Amniotic stem cell (primary cell): ENCODE measurements around the gene NPFFR2.
"Not testable (repeated sequence)": the region's sequence is repeated elsewhere in the genome, so short reads cannot be mapped to it uniquely, and the experiment has no call there.

Source experiments
- DNase-seq: peaks from one replicate; lab custom pipeline; 2025; lab: John Stamatoyannopoulos, UW

Gene NPFFR2

DNA sequence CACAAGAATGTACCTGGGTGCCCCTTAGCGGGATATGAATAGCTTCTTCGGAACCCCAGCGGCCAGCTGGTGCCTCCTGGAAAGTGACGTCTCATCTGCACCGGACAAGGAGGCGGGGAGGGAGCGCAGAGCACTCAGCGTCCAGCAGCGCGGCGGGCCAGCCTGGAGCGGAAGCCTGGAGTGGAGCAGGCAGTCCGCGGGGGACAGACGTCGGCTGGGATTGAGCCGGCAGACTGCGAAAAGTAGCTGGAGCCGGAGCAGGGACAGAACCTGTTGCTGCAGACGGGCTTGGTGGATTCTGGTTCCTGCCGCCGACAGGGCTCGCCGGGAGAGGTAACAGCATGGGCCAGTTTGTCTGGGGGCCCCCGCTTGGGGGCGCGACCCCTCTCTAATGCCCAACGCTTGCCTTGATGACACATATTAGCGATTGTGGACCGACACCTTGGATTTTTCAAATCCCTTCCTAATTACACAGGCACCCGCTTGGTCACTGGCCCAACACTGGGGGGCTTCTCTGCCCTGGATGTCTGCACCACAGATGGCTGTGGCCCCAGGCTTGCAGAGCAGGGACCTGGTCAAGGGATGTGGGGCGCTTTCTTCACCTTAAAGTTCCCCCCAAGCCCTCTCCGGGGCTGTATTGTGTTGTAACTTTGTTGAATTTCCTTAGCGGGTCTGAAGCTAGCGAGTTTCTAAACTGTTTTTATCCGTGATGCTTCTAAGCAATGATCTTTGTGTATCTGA, at the start of gene NPFFR2:
NPFFR2 (plus strand) TSS at position 133 of the 741 bp plus-strand sequence. CDS start 96,592 bp downstream, outside the sequence.
- no peak for DNase-seq

DNA sequence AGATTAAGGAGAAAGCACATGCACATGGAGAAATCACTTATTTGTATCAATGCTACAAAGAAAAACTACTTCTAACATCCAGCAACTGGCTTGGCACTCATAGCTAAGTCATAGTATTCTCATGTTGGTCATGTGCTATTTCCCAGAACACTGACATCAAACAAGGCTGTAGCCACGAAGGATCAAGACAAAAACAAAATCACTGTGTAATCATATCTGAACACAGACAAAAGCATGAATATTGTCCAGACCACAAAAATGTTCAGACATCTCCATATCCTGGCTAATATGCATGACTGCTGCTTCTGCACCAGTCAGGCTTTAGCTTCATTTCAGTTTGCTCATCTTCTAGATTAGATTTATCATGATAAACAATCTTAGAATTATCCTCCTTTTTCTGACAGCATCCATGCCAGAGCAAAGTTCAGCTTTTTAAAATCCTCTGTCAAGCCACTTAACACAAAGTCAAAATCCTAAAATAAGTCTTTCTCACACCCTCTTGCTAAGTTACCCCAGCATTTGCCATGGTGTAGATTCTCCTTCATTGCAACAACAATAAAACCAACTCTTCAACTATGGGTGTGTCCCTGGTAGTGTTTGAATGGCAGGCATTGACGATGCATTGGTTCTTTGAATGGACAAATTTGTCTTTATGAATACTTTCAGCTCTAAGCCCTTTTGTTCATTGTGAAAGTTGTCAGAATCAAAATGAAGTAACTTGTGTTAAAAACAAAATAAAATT, 39.1 kb upstream of the NPFFR2 start:
- no peak for DNase-seq

DNA sequence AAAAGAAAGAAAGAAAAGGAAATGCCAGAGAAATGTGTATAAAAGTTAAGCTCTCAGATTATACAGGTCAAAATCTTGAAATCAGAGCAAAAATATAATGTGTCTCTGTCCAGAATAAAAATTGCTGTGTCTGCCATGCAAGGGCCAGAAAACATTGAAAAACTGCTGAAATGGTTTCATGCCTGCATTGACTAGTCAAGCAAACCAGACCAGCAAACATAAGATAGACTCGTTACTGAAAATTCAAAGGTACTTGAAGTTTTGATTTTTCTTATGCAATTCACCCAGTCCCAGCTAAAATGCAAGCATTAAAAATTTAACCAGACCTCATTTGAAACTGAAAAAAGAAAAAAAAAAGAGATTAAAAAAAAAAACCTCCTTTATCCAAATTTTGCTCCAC, 37.2 kb upstream of the NPFFR2 start:
- no peak for DNase-seq

DNA sequence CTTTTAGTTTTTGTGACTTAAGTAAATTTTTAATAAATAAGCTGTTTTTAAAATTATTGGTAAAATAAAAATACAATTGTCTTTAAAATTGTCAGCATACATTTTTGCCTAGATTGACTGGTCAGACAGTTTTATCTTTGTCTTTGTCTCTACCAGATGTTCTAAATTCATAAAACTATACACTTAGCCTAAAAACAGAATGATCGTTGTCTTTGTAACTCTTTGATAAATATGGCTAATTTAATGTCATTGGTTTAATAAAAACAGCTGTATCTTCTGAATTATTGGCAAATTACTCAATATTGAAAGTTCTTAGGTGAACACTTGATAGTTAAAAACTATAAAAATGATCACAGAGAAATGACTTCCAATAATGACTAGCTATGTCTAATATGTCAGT, 36.5 kb upstream of the NPFFR2 start:
- no peak for DNase-seq

DNA sequence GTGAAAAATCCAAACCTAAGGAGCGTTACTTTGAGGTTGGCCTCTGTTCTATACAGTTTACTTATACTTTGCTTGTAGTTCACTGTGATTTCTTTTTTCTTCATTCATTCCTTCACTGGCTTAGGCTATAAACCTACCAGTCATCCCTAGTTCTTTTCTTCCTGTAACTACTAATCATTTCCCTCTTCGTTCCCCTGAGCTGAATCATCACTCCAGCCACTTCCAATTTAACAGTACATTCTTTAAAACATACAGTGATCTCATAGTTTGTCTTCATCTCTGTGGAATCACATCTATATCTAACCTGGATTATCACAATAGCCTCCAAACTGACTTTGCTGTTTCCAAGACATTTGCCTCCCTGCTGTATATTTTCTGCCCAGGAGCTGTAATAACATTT, 25.2 kb upstream of the NPFFR2 start:
- peak; percentile 51 for DNase-seq

DNA sequence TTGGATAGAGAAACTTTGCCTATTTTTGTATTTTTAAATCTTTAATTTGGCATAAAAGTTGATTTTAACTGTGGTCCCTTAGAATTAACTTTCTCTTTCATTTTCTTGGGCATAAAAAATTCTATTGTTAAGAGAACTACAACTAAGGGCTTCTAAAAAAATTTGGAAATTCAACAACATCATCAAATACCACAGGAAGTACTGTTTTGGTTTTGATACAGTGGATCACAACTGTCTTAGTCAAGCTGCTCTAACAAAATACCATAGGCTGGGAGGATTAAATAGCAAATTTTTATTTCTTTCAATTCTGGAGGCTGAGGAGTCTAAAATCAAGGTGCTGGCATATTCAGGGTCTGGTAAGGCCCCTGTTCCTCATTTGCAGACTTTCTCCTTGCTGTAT, 19.9 kb upstream of the NPFFR2 start:
- no peak for DNase-seq

DNA sequence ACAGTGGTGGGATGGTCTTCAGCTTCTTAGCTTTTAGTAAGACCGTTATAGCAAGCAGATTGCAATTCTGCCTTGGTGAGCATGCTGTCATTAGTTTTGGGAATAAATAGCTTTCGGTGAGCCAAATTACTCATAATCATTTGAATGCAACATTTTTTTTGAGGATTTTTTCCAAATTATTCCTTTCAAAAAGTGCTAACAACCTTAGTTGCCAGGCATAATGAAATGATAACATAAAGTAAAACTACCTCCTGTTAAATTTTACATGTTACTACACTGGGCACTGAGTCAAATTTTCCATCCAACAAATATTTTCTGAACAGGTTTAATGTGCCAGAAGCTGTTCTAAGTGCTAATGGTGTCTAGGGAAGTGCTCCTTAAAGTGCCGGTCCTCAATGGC, 15.8 kb upstream of the NPFFR2 start:
- DNase-seq = no peak

DNA sequence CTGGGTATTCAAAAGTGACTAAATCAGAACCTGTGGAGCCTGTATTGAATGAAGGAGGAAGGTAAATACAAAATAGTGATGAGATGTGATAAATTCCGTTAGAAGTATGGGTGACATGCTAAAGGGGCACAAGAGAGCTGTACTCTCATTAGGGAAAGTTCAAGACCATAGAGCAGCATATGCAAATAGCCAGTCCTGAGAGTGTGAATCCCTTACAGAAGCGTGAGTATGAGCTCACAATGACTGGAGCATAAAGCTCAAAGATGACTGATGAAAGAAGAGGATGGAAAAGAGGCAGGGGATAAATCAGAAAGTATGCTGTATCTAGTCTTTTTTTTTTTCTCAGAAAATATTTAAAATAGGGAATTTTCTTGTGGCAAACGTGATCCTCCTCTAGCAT, 12.1 kb upstream of the NPFFR2 start:
- DNase-seq = no peak

DNA sequence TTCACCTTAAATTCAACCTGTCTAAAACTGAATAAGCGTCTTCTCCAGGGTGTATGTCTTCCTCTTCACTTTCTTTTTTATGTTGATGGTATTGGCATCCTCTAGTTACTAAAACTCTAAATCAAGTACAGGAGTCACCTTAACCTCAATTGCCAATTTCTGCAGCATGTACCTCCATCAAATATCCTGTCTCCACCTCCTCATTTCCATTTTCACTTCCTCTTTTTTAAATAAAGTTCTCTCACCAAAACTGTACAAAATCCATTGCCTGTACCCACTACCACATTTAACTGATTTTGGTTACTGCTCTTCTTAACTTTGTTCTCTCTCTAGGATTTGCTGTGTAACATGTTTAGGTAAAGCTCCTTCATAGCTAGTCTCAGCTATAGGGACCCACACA, 9.2 kb upstream of the NPFFR2 start:
- no peak for DNase-seq

DNA sequence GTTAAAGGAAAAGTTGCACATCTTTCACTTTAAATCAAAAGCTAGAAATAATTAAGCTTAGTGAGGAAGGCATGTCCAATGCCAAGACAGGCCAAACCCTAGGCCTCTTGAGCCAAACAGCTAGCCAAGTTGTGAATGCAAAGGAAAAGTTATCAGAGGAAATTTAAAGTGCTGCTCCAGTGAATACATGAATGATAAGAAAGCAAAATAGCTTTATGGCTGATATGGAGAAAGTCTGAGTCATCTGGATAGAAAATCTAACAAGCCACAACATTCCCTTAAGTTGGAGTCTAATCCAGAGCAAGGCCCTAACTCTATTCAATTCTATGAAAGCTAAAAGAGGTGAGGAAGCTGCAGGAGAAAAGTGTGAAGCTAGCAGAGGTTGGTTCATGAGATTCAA, 23.8 kb downstream of the NPFFR2 start:
- no peak for DNase-seq

DNA sequence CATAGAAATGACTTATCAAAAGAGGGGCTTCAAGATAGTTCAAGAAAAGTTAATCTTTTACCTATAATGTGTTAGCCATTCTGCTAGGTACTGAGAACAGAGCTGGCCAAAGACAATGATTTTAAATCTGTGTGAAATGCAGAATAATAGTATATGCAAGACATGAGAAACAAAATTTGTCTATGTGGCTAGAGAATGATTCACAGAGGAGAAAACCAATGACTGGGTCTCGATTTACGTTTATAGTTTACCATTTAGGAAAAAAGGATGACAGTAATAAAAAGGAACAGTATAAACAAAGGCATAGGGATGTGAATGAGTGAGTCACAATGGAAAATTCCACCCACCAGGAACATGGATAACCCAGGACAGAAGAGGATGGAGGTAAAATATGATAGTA, 31.9 kb downstream of the NPFFR2 start:
- no peak for DNase-seq

DNA sequence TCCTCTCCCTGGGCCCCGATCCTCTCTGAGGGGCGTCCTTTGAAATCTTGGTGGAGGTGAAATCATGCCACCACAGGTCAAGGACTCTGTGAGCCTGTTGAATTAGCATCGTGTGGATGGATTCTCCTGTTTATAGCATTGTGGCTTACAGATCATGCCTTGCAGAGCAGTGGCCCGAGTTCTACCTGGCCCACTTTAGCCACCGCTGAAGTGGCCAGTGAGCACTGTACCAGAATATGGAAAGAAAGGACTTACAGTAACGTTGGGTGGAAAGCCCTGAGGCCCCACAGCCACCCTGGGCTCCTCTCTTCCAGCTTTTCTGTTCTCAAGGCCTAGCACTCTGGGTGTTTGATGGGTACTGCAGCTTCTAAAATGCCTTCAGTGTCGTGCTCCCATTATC, 35.3 kb downstream of the NPFFR2 start:
- no peak for DNase-seq

DNA sequence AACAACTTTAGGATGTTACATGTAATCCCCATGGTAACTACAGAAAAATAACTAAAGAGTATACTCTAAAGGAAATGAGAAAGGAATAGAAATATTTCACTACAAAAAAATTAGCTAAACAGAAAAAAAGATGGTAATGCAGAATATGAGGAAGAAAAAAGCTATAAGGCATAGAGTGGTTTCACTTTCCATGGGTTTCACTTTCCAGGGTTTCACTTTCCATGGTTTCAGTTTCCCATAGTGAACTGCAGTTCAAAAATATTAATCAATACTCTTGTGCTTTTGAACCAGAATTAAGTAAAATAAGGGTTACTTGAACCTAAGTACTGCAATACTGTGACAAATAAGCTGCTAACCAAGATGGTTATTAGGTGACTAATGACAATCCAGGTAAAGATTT, 42.0 kb downstream of the NPFFR2 start:
- DNase-seq = no peak

DNA sequence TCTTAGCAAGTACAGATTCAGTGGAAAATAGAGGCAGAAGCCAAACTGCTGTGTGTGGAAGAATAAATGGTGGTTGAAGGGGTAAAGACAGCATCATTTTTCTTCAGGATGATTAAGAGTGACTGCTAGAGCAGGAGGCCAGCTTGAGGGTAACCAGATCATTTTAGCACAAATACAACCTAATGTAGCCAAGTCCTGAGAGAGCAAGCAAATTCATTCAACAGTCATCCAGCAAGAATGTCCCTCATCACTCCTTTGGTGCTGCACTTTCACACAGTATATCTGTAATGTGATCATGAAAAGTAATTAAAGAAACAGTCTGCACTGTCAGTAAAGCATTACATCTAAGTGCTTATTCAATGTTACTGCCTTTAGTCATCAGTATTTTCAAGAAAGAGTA, 44.8 kb downstream of the NPFFR2 start:
- no peak for DNase-seq

DNA sequence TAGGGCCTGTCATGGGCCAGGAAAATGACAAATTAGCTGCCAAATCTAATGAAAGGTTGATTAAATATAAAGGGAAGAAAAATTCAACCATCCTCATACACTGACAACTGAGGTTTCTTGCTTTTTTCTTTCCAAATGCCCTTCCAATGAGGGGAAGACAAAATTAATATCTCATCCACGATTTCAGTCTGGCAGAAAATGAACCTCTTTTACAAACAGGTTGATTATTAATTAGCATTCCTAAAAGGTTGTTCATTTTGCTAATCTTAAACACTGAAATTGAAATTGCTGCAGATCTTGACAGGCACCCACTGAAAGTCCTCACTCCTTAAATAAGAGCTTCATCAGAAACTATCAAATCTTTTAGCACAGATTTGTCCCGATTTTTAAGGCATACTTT, 45.5 kb downstream of the NPFFR2 start:
- DNase-seq = no peak

DNA sequence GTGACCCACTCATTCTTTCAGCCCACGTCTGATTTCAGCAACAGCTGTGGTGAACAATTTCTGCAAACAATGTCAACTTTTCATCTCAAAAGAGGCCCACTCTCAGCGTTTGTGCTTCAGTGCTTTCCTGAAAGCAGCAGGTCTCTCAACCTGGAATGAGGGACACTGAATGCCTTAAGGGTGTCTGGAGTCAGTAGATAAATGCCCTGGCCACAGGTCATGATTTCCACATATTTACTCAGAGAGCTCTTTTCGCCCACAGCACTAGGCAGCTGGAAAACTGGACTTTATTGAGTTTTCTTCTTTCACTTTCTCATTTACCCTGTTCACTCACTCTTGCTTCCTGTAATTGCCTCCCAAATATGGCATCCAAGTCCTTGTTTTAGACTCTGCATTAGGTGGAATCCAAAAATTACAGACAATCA, 52.8 kb downstream of the NPFFR2 start:
- DNase-seq = no peak

DNA sequence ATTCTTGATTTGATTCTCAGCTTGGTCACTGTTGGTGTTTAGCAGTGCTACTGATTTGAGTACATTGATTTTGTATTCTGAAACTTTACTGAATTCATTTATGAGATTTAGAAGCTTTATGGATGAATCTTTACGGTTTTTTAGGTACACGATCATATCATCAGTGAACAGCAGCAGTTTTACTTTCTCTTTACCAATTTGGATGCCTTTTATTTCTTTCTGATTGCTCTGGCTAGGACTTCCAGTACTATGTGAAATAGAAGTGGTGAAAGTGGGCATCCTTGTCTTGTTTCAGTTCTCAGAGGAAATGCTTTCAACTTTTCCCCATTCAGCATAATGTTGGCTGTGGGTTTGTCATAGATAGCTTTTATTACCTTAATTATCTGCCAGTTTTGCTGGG, 58.8 kb downstream of the NPFFR2 start:
- DNase-seq = not testable (repeated sequence)

DNA sequence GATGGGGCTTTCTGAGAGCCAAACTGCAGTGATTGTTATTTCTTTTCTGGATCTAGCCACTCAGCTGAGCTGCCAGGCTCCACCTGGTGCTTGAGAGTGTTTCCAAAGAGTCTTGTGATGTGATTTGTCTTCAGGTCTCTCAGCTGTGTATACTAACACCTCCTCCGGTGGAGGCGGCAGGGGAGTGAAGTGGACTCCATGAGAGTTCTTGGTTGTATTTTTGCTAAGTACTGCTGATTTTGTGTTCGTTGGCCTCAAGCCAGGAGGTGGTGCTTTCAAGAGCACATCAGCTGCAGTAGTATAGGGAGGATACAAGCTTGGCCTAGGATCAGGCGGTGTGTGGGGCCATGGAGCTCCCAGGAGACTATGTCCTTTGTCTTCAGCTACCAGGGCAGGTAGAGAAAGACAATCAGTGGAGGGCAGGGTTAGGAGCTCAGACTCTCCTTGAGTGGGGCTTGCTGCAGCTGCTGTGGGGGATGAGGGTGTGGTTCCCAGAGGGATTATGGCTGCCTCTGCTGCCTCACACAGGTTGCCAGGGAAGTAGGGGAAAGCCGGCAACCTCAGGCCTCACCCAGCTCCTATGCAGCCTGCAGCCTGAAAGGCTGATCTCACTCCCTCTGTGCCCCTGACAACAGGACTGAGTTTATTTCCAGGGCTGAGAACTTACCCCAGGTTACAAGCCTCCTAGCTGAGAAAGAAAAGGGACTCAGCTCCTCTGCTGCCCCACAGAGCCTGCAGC, 62.4 kb downstream of the NPFFR2 start:
- no peak for DNase-seq

DNA sequence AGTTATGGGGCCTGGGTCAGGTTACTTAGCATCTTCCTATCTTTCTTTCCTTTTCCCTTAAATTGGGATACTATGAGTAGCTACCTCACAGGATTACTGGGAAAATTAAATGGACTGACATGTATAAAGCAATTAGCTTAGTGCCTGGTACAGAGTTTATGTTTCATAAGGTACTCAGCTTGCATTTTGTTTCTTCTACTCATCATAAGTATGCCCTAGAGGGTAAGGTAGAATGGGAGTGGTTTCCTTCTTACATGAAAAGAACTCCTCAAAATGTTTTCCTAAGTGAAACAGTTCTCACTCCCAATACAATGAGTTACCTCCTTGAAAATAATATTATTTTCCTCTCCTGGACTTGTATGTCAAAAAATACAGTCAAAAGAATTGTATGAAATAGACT, 75.7 kb downstream of the NPFFR2 start:
- no peak for DNase-seq

DNA sequence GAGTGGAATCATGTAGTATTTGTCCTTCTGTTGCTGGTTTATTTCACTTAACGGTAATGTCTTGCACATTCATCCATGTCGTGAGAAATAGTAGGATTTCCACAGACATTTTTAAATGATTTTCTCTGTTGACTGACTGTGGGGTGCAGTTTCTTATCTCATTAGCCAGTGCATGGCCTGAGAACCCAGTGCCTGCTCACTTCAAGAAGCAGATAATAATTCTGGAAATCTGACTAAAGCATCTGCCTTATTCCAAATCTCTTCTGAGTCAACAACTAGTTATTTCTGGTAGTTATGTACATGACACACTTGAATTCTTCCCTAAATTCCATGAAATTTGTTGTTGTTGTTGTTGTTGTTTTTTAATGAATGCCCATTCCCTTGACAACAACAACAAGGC, 77.6 kb downstream of the NPFFR2 start:
- DNase-seq = no peak

DNA sequence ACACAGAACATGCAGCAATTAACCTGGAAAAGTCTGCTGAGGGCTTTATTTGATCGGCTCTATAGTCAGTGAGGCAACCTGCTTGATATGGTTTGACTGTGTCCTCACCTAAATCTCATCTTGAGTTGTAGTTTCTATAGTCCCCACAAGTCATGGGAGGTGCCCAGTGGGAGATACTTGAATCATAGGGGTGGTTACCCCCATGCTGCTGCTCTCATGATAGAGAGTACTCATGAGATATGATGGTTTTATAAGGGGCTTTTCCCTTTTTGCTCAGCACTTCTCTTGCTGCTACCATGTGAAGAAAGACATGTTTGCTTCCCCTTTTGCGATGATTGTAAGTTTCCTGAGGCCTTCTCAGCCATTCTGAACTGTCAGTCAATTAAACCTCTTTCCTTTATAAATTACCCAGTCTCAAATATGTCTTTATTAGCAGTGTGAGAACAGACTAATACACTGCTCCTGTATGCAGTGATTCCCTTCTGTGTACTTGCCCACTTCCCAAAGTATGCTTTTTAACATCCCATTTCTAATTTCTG, 78.2 kb downstream of the NPFFR2 start:
- DNase-seq = no peak

DNA sequence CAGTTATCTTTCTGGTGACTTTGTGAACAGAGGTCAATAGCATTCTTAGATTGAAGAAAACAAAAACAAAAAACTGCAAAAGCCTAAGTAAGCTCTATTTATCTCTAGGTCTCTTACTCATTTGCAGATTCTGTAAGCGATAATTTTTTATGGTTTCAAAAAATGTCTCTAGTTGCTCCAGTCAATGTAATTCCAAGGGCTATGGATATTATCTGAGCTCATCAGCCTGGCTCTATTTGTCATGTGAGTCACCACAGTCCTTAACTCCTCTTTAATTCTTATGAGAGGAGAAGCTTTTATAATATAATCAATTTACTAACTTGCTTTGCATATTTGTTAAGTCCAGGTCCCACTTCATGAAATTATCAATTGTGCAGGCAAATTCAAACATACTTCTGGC, 79.1 kb downstream of the NPFFR2 start:
- DNase-seq = no peak

DNA sequence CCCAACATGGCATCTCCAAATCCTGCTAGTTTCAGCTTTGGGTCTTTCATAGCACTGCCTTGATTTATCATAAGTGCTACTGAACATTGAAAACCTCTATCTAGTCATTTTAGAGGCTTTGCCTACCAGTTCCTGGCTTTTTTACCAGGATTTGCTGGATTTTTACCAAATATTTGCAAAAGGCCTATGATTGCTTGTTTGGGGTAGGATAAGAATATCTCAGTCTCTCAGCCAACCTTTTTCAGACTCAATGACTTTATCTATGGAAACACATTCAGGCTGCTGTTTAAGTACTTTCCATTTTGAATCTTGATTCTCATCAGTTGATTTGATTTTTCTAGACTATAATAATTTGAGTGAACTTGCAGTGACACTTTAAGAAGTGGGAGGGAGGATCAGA, 80.1 kb downstream of the NPFFR2 start:
- DNase-seq = no peak
